Stimulated activated CD4-positive, alpha-beta T cell treated with anti-CD3 and anti-CD28 coated beads, Interleukin-12 subunit alpha, Interleukin-12 subunit beta, amount 100 ng/mL, for 48 hours (primary cell): Measurements from ENCODE around the gene SEC24C.
"Not testable (repeated sequence)": the region's sequence is repeated elsewhere in the genome, so short reads cannot be mapped to it uniquely, and the experiment has no call there.

Experiments used
- DNase-seq, 3 donors: peaks; one replicate each; pipeline ENCODE4 v3.0.0-alpha.2; 2020; ENCODE audit warnings: low read depth in 2 of 3, low spot score in 1 of 3

SEC24C gene

GRCh38 chr10:73790886-73791625 is 46.9 kb downstream of the SEC24C start:
- no peak for DNase-seq

- no peak for DNase-seq
These were observed 47.8 kb downstream of the SEC24C start for GRCh38 chr10:73791871-73792400.

GRCh38 chr10:73793456-73793855 is 49.3 kb downstream of the SEC24C start:
- no peak for DNase-seq

- DNase-seq, result not testable (repeated sequence)
These were observed 51.3 kb downstream of the SEC24C start for GRCh38 chr10:73795491-73795890.

- DNase-seq, result not testable (repeated sequence)
These were observed 51.9 kb downstream of the SEC24C start for GRCh38 chr10:73796035-73796434.

- no peak for DNase-seq
These were observed 52.6 kb downstream of the SEC24C start for GRCh38 chr10:73796766-73797165.

GRCh38 chr10:73797324-73798025 is 53.3 kb downstream of the SEC24C start:
- no peak for DNase-seq

- DNase-seq, result no peak
These were observed 53.9 kb downstream of the SEC24C start for GRCh38 chr10:73798087-73798486.

GRCh38 chr10:73798927-73799560 is 54.9 kb downstream of the SEC24C start:
- DNase-seq, result no peak

GRCh38 chr10:73799899-73800559 is 55.9 kb downstream of the SEC24C start:
- no peak for DNase-seq

GRCh38 chr10:73800560-73801252 is 56.5 kb downstream of the SEC24C start:
- DNase-seq, result no peak

GRCh38 chr10:73801253-73801590 is 57.0 kb downstream of the SEC24C start:
- no peak for DNase-seq

GRCh38 chr10:73802276-73802991 is 58.3 kb downstream of the SEC24C start:
- DNase-seq, result no peak

- no peak for DNase-seq
These were observed 59.6 kb downstream of the SEC24C start for GRCh38 chr10:73803680-73804286.

GRCh38 chr10:73806176-73806950 is 62.2 kb downstream of the SEC24C start:
- no peak for DNase-seq

GRCh38 chr10:73807471-73807870 is 63.3 kb downstream of the SEC24C start:
- no peak for DNase-seq

GRCh38 chr10:73808021-73808815 is 64.0 kb downstream of the SEC24C start:
- DNase-seq, result no peak
